Measurements from ENCODE around the gene ZNF77. TPM values are rescaled to one million over a fixed set of nuclear protein-coding genes. Genes with fewer than 3 reads are reported as not detected.

ZNF77 gene
- total and polyA plus RNA-seq, 7 donors: 0.84 to 2.4 (median 1.4) TPM

DNA sequence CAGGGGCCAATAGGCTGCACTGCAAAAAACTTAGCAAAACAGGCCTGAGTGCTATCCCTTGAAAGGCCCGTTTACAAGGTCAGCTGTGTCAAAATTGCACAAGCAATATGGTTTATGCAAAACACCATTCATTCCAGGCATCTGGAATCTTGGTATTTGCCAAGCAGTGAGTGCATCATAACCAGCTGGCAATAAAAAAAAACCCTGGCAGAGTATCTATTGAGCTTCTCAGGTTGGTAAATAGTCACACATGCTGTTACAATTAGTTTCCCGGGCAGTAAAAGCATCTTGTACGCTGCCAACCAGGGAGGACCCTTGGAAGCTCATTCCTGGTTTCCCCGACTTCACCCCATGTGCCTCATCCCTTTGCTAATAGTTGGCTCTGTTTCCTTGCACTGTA lies 21.3 kb downstream of the ZNF77 start:
- no peaks in the 10 kb centered on the region for H3K27me3 ChIP-seq (ENCODE audit: insufficient read depth in 3 of 3, low read length in 2 of 3)
- ATAC-seq (peak in 3 of 4 donors; percentile 35 to 65 (median 56)), DNase-seq (no peak)
- peaks cover 5% of the 10 kb centered on the region for H3K9me3 ChIP-seq
- intact Hi-C loops (cut with DNase I): no loop called here
- no peak overlapping the region for H3K27ac ChIP-seq
- WGBS, 3 donors: 18 to 30% (median 25%) methylated on average over 4 of the region's 4 CpGs
- no peaks in the 10 kb centered on the region for H3K4me1 ChIP-seq
- peaks cover 0 to 7% of the 10 kb centered on the region in 2 donors for H3K36me3 ChIP-seq (ENCODE audit: insufficient read depth in 1 of 2, low read depth in 1 of 2)
- H3K4me3 ChIP-seq: no peak overlapping the region
- TF ChIP-seq, protein P1, sequence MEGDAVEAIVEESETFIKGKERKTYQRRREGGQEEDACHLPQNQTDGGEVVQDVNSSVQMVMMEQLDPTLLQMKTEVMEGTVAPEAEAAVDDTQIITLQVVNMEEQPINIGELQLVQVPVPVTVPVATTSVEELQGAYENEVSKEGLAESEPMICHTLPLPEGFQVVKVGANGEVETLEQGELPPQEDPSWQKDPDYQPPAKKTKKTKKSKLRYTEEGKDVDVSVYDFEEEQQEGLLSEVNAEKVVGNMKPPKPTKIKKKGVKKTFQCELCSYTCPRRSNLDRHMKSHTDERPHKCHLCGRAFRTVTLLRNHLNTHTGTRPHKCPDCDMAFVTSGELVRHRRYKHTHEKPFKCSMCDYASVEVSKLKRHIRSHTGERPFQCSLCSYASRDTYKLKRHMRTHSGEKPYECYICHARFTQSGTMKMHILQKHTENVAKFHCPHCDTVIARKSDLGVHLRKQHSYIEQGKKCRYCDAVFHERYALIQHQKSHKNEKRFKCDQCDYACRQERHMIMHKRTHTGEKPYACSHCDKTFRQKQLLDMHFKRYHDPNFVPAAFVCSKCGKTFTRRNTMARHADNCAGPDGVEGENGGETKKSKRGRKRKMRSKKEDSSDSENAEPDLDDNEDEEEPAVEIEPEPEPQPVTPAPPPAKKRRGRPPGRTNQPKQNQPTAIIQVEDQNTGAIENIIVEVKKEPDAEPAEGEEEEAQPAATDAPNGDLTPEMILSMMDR (IDR thresholded peaks at IDR 0.05): no peak

DNA sequence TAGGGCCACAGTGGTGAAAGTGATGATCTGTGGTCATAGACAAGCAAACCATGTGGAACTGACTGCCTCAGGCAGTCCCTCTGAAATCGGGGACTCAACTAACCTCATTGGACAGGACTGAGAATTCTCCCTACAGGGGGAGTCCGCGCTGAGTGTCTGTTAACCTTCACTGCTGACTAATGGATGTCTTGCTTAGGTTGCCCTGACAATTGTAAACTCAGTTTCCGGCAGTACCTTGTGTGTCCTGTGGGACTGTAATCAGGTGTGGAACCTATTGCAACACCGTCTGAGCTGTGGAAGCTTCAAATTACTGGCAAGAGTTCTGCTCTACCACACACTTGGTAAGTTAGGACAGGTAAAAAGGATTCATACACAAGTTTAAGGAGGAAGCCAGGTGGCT lies 21.8 kb downstream of the ZNF77 start:
- H3K9me3 ChIP-seq: peaks cover 10% of the 10 kb centered on the region
- TF ChIP-seq, protein P1 (IDR thresholded peaks at IDR 0.05): no peak
- DNase-seq (no peak), ATAC-seq (no peak)
- 36 to 43% (median 42%) methylated on average over 5 of the region's 5 CpGs for WGBS, 3 donors
- H3K27me3 ChIP-seq (ENCODE audit: insufficient read depth in 3 of 3, low read length in 2 of 3): no peaks in the 10 kb centered on the region
- peaks cover 2 to 10% of the 10 kb centered on the region in 2 donors for H3K36me3 ChIP-seq (ENCODE audit: insufficient read depth in 1 of 2, low read depth in 1 of 2)
- no peak overlapping the region for H3K27ac ChIP-seq
- no peaks in the 10 kb centered on the region for H3K4me1 ChIP-seq
- H3K4me3 ChIP-seq: no peak overlapping the region
- intact Hi-C loops (cut with DNase I): no loop called here

DNA sequence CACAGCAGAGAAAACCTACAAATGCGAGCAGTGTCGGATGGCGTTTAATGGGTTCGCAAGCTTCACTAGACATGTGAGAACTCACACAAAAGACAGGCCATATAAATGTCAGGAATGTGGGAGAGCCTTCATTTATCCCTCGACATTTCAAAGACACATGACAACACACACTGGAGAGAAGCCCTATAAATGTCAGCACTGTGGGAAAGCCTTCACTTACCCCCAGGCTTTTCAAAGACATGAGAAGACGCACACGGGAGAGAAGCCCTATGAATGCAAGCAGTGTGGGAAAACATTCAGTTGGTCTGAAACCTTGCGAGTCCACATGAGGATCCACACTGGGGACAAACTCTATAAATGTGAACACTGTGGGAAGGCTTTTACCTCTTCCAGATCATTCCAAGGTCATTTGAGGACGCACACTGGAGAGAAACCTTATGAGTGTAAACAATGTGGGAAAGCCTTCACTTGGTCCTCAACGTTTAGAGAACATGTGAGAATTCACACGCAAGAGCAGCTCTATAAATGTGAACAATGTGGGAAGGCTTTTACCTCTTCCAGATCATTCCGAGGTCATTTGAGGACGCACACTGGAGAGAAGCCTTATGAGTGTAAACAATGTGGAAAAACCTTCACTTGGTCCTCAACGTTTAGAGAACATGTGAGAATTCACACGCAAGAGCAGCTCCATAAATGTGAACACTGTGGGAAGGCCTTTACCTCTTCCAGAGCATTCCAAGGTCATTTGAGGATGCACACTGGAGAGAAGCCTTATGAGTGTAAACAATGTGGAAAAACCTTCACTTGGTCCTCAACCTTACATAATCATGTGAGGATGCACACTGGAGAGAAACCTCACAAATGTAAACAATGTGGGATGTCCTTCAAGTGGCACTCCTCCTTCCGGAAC lies 27.2 kb downstream of the ZNF77 start:
- DNase-seq: no peak
- intact Hi-C loops (cut with DNase I): no loop called here
- ATAC-seq: no peak
- H3K27ac ChIP-seq: no peak overlapping the region
- no peaks in the 10 kb centered on the region for H3K27me3 ChIP-seq (ENCODE audit: insufficient read depth in 3 of 3, low read length in 2 of 3)
- H3K36me3 ChIP-seq (ENCODE audit: insufficient read depth in 1 of 2, low read depth in 1 of 2): peaks cover 13 to 30% of the 10 kb centered on the region in 2 donors
- TF ChIP-seq, protein P1 (IDR thresholded peaks at IDR 0.05): no peak
- H3K4me3 ChIP-seq: no peak overlapping the region
- WGBS, 3 donors: 95 to 97% (median 95%) methylated on average over 16 of the region's 16 CpGs
- peaks cover 24% of the 10 kb centered on the region for H3K9me3 ChIP-seq
- no peaks in the 10 kb centered on the region for H3K4me1 ChIP-seq

DNA sequence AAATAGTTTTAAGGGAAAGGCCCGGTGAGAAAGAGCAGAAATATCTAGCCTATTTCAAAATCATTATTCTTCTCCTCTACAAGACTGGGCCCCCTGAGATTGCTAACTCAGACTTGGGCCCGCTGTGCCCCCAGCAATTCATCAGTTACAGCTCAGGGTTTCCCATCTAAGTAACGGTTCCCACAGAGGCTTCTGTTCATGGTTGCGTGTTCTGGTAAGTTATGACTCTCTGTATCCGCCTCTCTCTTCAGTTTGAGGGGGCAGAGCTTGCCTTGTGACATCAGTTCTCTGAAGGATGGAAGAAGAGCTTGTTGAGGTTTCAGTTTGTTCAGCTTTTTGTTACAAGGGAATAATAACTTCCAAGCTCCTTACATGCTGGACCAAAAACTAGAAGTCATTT lies 32.5 kb downstream of the ZNF77 start:
- 93 to 97% (median 96%) methylated on average over 5 of the region's 5 CpGs for WGBS, 3 donors
- DNase-seq (no peak), ATAC-seq (no peak)
- H3K27me3 ChIP-seq (ENCODE audit: insufficient read depth in 3 of 3, low read length in 2 of 3): no peaks in the 10 kb centered on the region
- H3K4me1 ChIP-seq: no peaks in the 10 kb centered on the region
- TF ChIP-seq, protein P1 (IDR thresholded peaks at IDR 0.05): no peak
- peaks cover 8% of the 10 kb centered on the region for H3K9me3 ChIP-seq
- H3K27ac ChIP-seq: no peak overlapping the region
- intact Hi-C loops (cut with DNase I): no loop called here
- H3K36me3 ChIP-seq (ENCODE audit: insufficient read depth in 1 of 2, low read depth in 1 of 2): peaks cover 10 to 14% of the 10 kb centered on the region in 2 donors
- no peak overlapping the region for H3K4me3 ChIP-seq
